T-helper 2 cell treated with Interferon-gamma antibody and Interleukin-4, amounts not matched to agents 100 ng/mL and 5 ng/mL, for 36 hours (primary cell): ENCODE measurements around the gene FRS3. TPM values are rescaled to one million over a fixed set of nuclear protein-coding genes. Genes with fewer than 3 reads are reported as not detected.
"Not testable (repeated sequence)": the region's sequence is repeated elsewhere in the genome, so short reads cannot be mapped to it uniquely, and the experiment has no call there.

Experiments
- intact Hi-C: fragments of 100-400 bp; cut with micrococcal nuclease; formaldehyde crosslinking; loops from one replicate; pipeline ENCODE4 v1.15.1; 2023
- total RNA-seq: library from RNA; stranded (reverse); gene quantifications from 2 replicates; pipeline ENCODE4 v1.2.3, GENCODE V29; 2022

Gene FRS3, protein sequence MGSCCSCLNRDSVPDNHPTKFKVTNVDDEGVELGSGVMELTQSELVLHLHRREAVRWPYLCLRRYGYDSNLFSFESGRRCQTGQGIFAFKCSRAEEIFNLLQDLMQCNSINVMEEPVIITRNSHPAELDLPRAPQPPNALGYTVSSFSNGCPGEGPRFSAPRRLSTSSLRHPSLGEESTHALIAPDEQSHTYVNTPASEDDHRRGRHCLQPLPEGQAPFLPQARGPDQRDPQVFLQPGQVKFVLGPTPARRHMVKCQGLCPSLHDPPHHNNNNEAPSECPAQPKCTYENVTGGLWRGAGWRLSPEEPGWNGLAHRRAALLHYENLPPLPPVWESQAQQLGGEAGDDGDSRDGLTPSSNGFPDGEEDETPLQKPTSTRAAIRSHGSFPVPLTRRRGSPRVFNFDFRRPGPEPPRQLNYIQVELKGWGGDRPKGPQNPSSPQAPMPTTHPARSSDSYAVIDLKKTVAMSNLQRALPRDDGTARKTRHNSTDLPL
- total RNA-seq = 3.8 and 6.1 TPM in 2 replicates

DNA sequence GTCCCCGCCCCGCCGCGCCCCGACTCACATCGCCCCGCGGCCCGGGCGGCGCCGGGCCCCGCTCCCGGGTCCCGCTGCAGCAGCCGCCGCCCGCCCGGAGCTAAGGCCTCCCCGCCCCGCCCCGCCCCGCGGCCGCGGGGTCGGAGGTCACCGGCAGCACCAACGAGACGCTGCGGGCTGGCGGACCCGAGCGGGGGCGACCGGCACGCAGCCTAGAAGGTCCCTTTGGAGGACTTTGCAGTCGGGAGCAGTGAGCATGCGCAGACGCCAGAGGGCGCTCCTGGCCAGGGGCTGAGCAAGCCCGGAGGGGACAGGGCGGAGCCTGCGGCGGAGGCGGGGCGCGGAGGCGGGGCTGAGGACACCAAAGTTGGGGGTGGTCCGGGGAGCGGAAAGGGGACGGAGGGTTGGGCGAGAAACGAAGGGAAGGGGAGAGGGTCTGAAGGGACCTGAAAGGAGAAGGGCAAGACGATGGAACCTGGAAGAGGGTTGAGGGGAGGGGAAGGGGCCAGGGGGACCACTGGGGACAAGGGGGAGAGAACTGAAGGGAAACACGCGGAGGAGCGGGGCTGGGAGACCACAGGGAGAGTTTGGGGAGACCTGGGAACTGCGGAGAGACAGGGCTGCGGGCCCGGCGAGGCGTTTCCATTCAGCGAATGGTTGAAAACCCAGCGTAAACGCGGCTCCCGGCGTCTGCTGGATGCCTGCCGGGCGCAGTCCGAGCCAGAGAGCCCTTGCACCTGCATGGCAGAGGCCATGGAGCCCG lies at the start of gene FRS3:
TSS of gene FRS3 (minus strand) at position 113 of the 763 bp plus-strand sequence. CDS start 2,913 bp downstream, outside the sequence.
- intact Hi-C loops = loop anchor here (1.0 kb wide), 7 partner anchors 7 to 437 kb away; partner anchors contain the start of genes MRPS10, TAF8, TFEB and TOMM6

DNA sequence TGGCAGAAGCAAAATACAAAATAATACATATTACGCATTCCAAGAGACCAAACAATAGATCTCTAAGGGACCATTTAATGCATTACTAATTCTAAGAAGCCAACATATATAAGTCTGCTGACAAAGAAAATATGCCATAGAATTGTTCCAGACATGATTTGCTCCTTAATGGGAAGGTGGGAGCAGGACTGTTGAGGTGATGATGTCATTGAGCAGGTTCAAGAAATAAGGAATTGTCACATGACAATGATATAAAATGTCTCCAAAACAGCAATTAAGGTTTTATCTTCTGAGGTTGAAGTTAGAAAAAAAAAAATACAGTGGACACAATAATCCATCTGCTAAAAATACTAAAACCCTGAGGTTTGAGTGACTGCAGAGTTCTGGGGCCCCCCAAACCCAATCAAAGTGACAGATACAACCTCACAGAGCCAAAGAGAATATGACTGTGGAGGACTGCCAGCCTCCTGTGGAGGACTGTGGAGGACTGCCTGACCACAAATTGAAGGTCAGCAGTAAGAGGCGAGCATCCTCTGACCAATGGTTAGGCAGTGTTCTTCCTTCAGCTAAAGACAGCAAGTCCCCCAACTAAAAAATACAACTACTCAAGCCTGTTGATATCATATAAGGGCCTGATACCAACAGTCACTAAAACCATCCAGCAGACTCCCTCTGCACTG lies 46.8 kb upstream of the FRS3 start:
- intact Hi-C loops = no loop called here

DNA sequence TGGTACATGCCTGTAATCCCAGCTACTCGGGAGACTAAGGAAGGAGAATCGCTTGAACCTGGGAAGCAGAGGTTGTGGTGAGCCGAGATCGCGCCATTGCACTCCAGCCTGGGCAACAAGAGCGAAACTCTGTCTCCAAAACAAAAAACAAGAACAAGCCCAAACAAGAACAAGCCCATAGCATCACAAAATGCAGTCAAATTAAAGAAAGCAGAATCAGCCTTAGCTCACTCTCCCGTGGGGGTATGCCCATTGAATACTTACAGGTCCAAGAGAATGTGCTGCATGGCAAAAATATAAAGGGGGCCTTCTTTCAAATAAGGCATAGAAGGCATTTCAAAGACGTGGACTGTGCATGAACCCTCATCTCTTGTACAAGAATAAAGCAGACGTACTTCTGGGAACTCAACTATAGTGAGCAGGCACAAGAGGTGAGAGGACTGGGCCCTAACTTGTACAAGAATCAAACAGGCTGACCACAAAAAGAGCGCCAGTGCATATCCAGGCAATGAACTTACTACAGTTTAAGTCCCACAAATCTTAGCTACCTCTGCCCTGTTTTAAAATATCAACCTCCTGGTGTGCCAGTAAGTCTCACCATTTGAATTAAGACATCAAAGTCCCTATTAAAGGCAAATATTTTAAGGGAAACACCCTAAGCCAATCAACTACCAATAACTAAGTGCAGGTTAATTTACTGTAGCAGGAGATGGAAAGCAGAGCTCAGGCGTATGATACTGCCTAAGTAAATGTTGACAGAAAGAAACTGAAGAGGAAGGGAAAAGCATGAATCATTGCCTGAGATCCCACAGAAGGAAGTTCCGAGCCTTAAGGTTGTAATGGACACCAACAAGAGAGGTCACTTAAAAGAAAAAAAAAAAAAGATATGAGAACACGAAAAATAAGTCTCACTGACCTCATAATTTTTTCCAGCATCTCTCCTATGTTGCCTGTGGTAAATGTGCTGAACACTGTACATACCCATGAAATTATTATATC lies 45.2 kb upstream of the FRS3 start:
- intact Hi-C loops = no loop called here

DNA sequence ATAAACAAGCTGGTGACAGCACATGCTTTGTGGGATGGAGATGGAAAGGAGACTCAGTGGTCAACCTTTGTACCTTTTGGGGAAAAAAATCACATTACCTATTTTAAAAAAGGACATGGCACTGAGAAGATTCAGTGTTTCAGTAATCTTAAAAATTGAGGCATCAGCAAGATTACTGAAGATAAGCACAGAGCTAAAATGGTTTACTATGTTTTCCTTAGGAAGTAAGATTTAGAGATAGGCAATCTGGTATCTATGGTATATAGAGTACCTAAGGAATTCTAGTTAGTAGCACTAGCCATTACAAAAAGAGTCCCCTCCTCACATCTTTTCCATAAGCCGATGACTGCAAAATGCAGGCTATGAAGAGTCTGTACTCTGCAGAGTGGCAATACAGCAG lies 43.5 kb upstream of the FRS3 start:
- intact Hi-C loops = no loop called here

DNA sequence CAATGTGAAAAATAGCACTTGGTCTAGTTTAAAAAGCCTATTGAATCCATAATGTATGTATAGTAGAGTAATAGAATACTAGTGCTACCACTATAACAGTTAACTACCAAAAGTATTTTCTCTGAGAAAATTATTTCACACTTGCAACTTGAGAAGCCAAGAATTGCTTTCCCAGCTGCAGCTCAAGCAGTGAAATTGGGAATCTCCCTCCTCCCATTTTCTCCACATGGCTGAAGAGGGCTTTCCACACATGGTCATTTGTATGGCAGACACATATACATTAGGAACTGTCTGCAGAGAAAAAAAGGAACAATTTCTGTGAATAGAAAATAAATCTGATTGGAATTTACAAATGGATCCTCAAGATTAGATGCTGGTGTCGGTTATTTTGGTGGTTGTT lies 42.3 kb upstream of the FRS3 start:
- intact Hi-C loops = no loop called here

DNA sequence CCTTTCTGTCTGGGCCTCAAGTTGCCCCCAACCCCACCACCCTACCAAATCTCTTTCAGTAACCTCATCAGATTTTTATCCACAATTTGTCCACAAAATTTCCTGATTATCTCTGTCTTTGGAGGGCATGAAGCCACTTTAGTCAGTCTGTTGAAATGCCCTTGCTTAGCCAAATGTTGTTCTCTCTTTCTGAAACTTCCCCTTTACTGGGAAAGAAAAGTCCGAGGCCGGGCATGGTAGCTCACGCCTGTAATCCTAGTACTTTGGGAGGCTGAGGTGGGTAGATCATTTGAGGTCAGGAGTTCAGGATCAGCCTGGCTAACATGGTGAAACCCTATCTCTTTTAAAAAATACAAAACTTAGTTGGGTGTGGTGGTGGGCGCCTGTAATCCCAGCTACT lies 41.6 kb upstream of the FRS3 start:
- intact Hi-C loops = no loop called here

DNA sequence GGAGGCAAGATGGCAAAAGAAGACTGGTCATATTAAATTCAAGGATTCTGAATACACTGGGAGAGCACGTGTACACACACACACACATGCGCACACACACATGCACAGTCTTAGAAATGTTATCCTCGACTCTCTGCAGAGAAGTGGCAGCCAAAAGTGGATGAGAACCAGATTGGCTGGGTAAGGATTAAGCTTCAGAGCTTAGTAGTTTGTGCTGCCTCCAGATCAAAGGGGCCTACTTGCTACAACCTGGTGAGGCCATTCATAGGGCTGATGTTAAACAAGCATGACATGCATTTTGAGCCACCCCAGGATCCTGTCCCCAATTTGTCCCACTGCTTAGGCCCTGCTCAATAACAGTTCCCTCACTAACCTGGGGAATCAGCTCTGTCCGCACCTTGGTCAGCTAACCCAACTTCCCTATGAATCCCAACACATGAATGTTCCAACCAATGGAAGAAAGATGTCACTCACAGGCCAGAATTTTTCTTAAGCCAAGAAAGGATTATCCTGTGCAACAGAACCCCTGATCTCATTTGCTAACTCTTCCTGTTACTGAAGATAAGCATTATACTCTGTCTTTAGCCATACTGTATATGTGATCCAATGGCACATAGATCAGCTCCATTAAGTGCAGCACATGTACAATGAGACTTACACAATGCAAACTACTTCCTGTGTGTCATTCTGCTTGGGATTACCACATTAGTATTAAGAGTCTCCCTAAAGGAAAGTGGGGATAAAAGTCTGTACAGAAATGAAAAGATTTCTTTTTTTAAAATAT lies 38.8 kb upstream of the FRS3 start:
- intact Hi-C loops = no loop called here

DNA sequence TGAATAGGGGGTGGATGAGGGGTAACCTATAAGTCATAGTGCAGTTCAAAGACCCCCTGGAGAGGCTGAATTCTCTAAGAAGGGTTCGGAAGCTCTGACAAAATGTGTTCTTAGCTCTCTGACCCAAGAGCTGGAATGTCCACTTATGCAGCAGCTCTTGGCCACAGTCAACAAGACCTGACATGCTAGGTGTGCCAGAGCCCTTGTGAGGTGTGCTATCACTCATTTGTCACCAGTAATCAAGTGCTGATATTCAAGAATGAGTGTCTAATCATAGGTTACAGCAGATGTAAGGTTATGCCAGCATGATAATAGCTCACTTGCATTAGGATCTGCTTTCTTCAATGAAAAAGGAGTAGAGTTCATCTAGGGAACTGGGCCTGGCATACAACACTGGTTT lies 35.9 kb upstream of the FRS3 start:
- intact Hi-C loops = no loop called here

DNA sequence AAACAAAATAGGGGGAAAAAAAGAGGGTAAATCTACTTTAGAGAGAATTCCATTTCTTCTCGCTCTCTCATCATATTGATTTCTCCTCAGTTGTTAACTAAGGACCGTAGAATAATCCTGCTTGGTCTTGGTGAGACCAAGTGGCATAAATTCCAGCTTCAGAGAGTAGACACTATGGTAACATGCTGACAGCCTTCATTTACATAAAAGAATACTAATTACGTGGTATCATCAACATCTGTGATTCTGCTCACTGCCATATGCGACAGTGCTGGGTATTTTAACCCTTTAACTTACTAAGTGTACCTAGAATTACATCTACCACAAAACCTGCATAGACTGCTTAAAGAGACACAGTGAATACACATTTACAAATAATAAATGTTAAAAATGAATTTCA lies 34.9 kb upstream of the FRS3 start:
- intact Hi-C loops = no loop called here

DNA sequence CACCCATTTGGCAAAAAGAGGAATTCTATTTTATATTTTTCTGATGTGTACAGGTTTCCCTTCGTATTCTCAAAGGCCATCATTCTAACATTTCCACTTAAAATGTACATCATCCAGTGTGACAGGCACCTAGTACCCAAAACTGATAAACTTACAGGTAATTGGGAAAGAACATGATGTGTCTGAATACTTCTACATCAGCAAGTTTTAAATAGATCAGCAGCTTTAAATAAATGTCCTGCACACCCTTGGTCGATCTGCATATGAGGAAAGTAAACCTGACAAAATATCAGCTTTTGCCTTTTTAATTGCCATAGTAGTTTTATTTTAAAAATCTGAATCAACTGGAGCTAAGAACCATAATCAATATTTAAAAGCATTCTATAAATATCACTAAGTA lies 34.3 kb upstream of the FRS3 start:
- intact Hi-C loops = no loop called here

DNA sequence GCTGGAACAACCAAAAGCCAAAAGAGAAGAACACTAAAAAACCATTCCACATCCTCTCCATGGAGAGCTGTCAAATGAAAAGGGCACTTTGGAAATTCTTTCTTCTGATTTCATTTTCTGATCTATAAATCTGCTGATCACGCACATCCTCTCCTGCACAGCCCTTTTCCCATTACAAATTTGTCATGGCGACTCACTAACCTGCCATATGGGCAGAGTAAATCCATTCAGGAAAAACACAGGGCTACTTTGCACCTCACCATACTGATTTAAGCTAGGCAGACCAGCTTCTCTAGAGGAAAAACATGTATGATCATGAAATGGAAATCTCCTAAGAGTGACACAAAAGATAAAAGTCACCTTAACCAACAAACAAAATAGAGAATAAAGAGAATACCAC lies 33.8 kb upstream of the FRS3 start:
- intact Hi-C loops = no loop called here

DNA sequence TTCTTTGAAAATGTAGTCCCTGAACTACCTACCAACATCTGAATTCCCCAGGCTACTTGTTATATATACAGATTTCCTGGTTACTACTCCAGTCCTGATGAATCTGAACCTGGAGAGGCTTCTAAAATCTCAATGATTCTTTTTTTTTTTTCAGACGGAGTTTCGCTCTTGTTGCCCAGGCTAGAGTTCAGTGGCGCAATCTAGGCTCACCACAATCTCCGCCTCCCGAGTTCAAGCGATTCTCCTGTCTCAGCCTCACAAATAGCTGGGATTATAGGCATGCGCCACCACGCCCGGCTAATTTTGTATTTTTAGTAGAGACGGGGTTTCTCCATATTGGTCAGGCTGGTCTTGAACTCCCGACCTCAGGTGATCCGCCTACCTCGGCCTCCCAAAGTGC lies 32.2 kb upstream of the FRS3 start:
- intact Hi-C loops = not testable (repeated sequence)

DNA sequence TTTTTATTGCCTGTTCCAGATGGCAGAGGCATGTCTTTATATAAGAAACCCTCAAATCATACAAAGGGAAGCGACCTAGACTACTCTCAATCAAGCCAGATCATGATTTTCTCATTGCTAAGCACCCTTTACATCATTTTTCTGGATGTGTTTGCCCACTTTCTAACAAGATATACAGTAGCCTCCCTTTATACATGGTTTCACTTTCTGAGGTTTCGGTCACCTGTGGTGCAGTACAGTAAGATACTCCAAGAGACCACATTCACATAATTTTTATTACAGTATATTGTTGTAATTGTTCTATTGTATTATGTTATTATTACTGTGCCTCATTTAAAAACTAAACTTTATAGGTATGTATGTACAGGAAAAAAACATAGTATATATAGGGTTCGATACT lies 31.4 kb upstream of the FRS3 start:
- intact Hi-C loops = no loop called here

DNA sequence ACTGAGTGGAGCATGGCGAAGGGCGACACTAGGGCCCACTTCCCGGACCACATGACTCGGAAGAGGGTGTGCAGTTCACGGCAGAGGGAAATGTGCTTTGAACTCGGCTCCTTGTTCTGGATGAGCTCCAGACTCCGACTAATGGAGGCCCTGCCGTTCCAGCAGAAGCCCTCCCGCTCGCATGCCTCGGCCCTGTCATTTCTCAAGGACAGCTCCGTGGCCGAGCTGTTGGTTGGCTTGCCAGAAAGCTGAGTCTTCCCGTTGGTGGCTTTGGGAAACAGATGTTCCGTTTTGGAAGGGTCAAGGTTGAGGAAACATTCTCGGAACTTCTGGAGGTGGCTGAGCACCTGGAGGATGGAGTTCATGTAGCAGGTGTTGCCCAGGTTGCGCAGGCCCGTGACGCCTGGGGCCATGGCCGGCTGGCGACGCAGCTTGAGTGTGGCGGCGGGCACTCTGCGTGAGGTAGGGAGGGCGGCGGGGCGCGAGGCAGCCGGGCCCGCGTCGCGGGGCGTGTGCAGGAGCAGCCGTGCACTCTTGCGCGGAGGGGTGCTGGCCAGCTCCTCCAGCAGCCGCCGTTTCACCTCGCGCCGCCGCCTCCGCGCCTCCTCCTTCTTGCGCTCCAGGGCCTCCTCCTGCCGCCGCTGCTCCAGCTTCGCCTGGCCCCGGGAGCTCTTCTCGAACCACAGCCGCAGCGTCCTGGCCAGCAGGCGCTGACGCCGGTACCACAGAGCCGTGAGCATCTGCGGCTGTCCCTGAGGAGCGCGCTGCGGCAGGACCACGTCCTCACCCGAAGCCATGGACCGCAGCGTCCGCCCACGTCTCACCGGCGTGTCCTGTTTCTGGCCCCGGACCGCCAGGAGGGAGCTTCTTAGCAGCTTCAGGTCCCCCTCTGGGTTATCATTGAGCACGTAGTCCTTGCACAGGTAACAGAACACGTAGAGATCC lies 26.4 kb upstream of the FRS3 start:
- intact Hi-C loops = no loop called here

DNA sequence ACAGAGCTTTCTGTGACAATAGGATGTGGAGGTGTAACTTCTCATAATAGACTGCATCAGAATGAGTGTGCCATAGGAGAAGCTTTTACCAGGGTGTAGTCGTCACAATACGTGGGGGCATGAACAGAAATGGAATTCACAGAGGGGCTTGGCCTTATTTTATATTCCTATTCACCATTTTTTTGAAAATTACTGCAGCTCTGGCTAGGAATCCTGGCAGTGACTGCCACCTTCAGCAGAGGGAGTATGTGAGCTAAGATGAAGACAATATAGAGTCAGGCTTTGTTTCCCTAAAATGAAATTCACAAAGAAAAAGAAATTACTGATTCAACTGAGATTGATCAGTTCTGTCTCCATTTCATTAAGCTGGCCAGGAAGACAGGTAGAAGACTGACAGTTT lies 21.7 kb upstream of the FRS3 start:
- intact Hi-C loops = no loop called here

DNA sequence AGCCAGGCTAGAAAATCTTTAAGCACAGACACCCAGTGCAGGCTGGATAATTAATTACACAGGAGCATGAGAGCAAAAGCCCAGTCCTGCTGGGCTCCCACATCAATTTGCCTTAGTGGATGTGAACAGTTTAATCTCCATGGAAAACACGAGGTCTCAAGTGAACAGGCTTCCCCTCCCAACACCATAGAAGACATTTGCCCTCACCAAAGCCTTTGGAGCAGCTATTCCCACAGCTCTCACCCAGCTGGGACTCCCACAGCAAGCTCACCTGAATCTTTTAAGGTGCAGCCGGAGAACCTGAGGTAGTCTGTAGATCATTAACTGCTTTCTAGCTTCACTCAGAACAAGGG lies 19.8 kb upstream of the FRS3 start:
- intact Hi-C loops = no loop called here

DNA sequence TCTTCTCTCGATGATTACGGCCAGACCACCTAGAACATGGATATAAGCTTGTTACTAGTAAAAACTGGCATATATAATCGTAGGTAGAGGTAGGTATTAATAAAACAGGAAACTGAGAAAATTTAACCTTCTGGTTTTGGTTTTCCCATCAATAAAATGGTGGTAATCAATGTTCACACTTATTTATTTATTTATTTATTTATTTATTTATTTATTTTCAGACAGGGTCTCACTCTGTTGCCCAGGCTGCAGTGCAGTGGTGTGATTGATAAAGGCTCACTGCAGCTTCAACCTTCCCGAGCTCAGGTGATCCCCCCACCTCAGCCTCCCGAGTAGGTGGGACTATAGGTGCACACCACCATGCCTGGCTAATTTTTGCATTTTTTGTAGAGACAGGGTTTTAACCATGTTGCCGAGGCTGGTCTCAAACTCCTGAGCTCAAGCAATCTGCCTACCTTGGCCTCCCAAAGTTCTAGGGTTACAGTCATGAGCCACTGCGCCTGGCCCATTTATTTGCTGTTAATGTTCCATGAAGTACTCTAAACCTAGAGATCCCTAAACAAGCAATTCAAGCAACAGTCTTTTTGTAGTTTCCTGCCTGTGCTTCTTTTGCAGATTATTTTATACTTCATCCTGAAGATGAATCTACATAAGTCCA lies 19.3 kb upstream of the FRS3 start:
- intact Hi-C loops = no loop called here

DNA sequence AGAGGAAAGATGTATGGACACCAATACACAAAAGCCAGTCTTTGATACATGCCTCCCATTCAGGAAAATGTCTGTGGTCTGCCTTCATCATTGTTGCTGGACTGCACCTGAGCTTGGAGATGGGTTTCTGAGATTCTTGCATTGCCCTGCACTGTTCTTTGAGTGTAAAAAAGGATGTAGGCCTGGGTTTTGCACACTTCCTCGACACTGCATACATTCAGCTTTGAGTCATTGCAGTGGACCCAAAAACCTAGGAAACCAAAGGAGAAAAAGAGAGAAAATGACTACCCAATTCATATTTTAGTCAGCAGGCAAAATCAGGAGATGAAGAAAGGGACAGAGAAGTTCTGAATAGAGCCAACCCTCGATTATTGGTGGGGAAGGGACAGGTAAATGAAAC lies 16.8 kb upstream of the FRS3 start:
- intact Hi-C loops = no loop called here
